Measurements from ENCODE around the gene HUNK.

GRCh38 chr21:31862078-31862477 lies 10.7 kb upstream of the HUNK start:
- TF ChIP-seq CTCF (IDR thresholded peaks at IDR 0.05; ENCODE audit: poor library complexity) (no peak), EZH2 (IDR thresholded peaks at IDR 0.05; ENCODE audit: borderline replicate concordance) (no peak)
